SU-DHL-6 (cell line): ENCODE data around the gene CCDC110.

Experiments
- CTCF ChIP-seq: fragments of 200-600 bp; sonication (generic); IDR thresholded peaks from one replicate; pipeline ENCODE4 v1.5.1; 2017; ENCODE audit warnings: antibody characterized with exemption, mild to moderate bottlenecking, low read length, moderate library complexity; ENCODE audit not compliant: insufficient read depth, poor library complexity, severe bottlenecking
- EZH2phosphoT487 ChIP-seq: fragments of 200-600 bp; sonication (generic), shearing (Covaris generic); conservative IDR thresholded peaks from 2 replicates; pipeline ENCODE4 v1.6.1; 2018; ENCODE audit warnings: mild to moderate bottlenecking, antibody characterized with exemption, low read length, moderate library complexity, mixed read lengths

DNA sequence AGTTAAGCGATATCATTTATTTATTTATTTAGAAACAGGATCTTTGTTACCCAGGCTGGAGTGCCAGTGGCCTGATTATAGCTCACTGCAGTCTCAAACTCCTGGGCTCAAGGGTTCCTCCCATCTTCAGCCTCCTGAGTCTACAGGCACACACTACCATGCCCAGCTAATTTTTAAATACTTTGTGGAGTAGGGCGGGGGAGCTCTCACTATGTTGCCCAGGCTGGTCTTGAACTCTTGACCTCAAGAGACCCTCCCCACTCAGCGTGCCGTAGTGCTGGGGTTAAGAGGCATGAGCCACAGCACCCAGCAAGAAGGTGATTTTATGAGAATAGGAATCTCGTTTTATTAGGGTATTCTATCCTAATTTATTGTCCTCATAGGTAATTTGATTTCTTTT lies 41.9 kb downstream of the CCDC110 start:
- TF ChIP-seq CTCF (no peak), EZH2phosphoT487 (no peak)
